Skin of body (tissue), 2 donors: ENCODE measurements around the gene AGBL5. TPM values are rescaled to one million over a fixed set of nuclear protein-coding genes. Genes with fewer than 3 reads are reported as not detected.
"Not testable (repeated sequence)": the region's sequence is repeated elsewhere in the genome, so short reads cannot be mapped to it uniquely, and the experiment has no call there.

Experiments
- DNase-seq: peaks from one replicate; lab custom pipeline; 2025; lab: John Stamatoyannopoulos, UW
- total RNA-seq: library from RNA; depleted of rRNA; stranded (reverse); fragments of >200 nt; gene quantifications from one replicate; pipeline ENCODE4 v1.2.3, GENCODE V29; 2014

Gene AGBL5
- total RNA-seq, 1 donor from 2014 or later = 7.7 TPM

DNA sequence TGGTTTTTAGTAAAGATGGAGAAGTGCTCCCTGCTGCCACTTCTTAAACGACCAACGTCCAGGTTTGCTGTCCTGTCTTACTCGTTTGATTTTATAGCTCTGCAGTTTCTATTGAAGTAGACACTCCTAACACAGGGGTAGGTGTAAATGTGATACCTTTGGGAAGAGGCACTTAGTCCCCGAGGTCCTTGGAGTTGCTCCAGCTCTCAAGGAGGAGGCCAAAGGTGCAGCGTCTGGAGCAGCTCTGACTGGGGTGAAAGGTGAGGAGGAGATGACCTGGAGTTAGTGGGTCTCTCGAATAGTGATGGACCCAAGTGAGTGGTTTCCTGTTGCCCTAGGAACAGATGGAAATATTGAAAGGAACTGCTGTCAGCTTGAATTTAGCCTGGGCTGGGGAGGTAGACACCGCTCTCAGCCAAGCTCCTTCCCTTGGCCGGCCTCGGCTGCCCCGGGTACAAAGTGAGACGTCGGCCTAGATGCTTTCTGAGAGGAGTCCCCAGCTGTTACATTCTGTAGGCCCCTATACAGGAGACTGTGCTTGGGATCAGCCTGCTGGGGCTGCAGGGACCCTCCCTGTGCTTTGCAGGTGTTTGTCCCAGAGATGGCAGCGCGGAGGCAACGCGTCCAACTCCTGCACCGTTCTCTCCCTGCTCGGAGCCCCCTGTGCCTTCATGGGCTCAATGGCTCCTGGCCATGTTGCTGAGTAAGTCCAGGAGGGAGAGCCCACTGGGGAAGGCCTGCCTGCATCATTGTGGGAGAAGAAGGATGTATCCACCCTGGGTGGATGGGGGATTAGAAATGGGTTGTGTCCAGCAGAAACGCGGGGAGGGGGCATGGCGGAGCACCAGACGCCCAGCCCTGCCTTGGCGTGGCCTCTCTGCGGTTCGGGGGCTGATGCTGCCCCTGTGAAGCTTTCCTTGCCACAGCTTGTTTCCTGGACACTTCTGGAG lies 40.6 kb downstream of the AGBL5 start:
- DNase-seq = no peak

GRCh38 chr2:27092696-27093429 lies 41.4 kb downstream of the AGBL5 start:
- no peak for DNase-seq

DNA sequence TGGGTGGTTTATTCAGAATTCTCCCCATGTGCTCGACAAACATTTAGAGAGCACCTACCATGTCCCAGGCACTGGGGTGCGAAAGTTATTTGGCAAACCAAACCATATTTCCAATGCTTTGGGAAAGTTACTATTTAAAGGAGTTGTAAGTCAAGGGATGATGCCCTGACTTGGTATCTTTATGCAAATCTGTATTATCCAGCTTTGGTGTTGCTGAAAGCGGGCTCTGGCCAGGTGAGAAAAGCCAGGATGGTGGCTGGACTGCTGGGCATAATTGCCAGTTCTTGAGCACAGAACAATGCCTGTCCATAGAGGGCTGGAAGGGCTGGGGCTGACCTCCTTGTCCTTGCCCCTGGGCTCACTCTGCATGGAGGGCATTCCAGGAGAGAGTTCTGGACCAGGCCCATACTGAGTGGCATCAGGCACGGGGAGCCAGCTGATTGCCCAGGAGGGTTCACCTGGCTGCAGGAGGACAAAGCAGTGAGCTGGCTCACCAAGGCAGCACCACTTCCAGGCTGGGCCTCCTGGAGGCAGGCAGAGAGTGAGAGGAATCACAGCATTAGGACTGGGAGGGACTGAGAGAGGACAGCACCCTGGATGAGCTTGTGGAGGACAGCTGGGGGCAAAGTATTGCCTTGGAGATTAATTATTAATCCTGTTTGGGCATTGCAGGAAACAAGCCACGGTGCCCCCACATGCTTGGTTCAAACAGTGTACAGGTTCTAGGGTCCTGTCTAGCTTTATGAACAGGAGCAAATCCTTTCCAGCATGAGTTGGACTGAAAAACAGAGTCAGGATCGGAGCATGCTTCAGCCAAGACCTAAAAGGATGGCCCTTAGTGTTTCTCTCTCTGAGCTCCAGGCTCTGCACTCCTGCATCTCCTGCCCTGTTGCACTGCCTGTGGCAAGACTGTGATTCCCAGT lies 42.2 kb downstream of the AGBL5 start:
- DNase-seq = no peak

DNA sequence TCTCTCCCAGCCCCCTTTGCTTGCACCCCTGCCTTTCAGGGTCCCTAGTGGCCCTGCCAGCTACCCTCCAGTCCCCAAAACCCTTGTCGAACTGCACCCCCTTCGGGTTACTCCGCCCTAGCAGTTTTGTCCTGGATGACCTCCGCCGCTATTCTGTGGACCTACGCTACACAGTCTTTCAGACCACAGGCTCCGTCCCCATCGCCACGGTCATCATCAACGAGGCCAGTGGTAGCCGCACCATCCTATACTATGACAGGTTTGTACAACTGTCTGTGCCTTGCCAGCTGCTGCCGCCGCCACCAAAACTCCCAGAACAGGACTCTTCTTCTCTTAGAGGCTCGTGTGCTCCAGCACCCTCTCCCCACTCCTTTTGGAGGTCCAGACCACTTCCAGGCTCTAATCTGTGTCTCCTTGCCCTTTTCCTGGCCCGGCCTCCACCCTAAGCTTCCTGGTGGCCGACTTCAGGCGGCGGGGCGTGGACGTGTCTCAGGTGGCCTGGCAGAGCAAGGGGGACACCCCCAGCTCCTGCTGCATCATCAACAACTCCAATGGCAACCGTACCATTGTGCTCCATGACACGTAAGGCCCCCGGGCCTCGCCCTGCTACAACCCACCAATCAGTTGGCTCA lies 43.0 kb downstream of the AGBL5 start:
- no peak for DNase-seq

- no peak for DNase-seq
Observed at GRCh38 chr2:27095427-27095744, 43.9 kb downstream of the AGBL5 start.

DNA sequence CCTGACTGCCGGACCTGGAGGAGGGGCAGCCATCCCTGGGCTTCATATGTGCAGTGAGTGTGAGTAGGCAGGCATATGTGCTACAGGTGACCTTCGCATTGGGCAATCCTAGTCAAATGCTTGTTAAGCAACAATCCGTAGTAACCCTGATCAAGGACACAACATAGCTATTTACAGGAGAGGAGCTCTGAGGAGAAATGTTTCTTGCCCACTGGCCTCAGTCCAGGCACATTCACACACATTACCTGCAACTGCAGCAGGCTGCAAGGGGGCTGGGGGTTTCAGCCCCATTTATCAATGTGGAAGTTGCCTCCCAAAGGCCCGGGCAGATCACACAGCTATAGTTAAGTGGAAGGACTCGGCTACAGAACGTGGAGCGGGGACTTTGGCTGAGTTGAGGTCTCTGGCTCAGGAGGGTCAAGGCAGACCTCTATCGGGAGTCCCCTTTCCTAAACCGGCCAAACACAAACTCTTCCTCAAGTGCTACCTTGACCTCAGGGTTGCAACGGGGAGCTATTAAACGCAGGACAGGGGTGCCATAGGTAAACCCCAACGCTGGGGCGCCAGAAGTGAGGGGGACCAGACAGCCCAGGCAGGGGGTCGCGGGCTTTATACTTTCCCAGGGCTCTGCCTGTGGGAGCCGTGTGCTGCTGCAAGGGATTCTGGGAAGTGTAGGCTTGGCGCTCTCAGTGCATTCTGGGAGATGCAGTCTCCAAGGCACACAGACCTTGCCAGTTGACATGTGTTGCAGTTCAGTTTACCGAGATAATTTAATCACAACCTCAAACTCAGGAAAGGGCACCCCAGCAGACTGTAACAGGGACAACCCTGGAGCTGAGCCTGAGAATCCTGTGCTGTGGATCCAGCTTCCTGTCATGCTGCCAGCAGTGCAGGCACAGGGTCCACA lies 44.5 kb downstream of the AGBL5 start:
- peak; percentile 49 for DNase-seq

GRCh38 chr2:27096748-27097297 lies 45.4 kb downstream of the AGBL5 start:
- DNase-seq = no peak

GRCh38 chr2:27097341-27097740 lies 45.9 kb downstream of the AGBL5 start:
- DNase-seq = no peak

DNA sequence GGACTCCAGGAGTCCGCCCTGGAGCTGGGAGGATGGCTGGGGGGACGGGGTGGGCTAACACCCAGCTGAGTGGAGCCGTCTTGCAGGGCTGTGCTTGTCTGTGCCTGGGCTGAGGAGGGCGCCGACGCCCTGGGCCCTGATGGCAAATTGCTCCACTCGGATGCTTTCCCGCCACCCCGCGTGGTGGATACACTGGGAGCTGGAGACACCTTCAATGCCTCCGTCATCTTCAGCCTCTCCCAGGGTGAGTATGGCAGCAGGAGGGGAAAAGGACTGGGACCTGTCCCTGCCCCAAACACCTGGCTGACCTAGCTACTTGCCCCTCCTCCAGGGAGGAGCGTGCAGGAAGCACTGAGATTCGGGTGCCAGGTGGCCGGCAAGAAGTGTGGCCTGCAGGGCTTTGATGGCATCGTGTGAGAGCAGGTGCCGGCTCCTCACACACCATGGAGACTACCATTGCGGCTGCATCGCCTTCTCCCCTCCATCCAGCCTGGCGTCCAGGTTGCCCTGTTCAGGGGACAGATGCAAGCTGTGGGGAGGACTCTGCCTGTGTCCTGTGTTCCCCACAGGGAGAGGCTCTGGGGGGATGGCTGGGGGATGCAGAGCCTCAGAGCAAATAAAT lies 48.0 kb downstream of the AGBL5 start:
- DNase-seq = no peak

DNA sequence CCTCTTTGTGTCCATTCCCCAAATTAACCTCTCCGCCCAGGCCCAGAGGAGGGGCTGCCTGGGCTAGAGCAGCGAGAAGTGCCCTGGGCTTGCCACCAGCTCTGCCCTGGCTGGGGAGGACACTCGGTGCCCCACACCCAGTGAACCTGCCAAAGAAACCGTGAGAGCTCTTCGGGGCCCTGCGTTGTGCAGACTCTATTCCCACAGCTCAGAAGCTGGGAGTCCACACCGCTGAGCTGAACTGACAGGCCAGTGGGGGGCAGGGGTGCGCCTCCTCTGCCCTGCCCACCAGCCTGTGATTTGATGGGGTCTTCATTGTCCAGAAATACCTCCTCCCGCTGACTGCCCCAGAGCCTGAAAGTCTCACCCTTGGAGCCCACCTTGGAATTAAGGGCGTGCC lies 48.6 kb downstream of the AGBL5 start:
- no peak for DNase-seq

DNA sequence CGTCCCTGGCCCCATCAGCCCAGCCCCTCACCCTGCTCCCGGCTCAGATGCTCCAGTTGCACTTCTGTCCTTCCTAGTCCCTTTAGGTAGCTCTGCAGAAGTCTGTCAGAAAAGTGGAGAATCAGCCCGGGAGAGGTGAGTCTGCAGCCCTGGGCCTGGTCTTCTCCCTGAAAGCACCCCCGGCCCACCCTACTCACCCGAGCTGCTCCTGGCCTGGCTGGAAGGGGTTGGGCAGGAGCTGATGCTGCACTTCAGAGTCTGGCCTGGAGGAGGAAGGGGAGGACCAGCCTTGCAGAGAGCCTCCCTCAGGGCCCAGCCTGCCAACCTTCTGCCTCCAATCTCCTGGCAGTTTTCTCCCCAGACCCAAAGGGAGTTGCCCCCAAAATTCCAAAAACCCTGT lies 50.9 kb downstream of the AGBL5 start:
- no peak for DNase-seq

DNA sequence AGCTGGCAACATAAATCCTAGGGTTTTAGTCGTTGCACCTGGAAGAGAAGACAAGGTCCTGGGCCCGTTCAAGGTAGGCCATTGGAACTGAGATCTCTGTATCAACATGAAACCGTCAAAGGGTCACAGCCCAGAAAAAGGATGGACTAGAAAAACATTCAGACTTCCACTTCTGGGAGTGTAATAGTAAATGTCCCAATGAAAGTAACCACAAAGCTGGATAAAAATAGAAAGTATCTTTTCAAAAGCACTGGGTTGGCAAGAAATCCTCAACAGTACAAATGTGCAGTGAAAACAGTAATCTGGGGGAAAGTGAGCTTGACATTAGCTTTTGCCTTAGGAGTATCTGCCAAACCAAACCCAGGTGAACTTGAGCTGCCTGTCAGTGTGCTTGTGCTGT lies 54.5 kb downstream of the AGBL5 start:
- no peak for DNase-seq

DNA sequence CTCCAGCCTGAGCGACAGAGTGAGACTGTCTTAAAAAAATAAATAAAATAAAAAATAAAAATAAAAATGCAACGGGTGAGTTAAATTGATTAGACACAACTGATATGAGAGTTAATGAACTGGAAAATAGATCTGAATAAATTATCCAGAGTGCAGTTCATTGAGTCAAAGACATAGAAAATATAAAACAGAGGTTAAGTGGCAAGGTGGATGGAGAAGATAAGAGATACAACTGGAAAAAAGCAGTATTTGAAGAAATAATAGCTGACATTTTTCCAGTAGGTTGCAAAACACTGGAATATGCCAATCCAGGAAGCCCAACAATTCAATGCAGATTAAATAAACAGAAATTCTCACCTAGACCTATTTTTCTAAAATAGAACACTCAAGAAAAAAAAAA lies 56.8 kb downstream of the AGBL5 start:
- no peak for DNase-seq

GRCh38 chr2:27109083-27109482 lies 57.6 kb downstream of the AGBL5 start:
- DNase-seq = no peak

DNA sequence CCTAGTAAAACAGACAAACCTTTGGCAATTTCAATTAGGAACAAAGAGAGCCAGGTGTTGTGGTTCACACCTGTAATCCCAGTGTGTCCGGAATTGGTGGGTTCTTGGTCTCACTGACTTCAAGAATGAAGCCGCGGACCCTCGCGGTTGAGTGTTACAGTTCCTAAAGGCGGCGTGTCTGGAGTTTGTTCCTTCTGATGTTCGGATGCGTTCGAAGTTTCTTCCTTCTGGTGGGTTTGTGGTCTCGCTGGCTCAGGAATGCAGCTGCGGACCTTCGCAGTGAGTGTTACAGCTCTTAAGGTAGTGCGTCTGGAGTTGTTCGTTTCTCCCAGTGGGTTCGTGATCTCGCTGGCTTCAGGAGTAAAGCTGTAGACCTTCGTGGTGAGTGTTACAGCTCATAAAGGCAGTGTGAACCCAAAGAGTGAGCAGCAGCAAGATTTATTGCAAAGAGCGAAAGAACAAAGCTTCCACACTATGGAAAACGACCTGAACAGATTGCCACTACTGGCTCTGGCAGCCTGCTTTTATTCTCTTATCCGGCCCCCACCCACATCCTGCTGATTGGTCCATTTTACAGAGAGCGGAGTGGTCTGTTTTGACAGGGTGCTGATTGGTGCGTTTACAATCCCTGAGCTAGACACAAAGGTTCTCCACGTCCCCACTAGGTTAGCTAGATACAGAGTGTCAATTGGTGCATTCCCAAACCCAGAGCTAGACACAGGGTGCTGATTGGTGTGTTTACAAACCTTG lies 59.3 kb downstream of the AGBL5 start:
- not testable (repeated sequence) for DNase-seq

- DNase-seq = not testable (repeated sequence)
Observed at GRCh38 chr2:27111392-27112078, 60.1 kb downstream of the AGBL5 start.

DNA sequence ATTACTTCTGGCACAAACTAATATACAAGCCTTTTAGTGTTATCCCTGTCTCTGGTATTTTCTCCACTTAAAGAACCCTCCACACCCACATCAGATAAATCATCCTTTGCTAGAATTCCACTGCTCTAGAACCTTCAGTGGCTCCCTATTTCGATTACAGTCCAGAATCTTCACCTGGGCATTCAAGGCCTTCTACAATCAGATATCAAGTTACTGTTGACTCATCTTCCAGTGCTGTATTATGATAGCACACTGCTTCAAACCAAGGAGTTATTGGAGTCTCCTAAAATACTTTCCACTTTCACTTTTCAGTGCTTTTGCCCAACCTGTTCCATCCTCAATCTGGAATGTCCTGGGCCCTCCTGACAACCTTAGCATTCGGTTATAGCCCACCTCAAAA lies 64.1 kb downstream of the AGBL5 start:
- DNase-seq = no peak

- no peak for DNase-seq
Observed at GRCh38 chr2:27117995-27118524, 66.6 kb downstream of the AGBL5 start.
